GM10266 (cell line): ENCODE measurements around the gene KRT3.

ENCODE experiments used
- DNase-seq: peaks from one replicate; pipeline ENCODE4 v3.0.0; 2012; ENCODE audit errors: extremely low spot score
- TF ChIP-seq, protein P1 (sequence below): IDR thresholded peaks from 2 replicates; pipeline ENCODE4 v1.5.1; 2012; ENCODE audit warnings: mild to moderate bottlenecking, low read depth; ENCODE audit not compliant: control insufficient read depth, insufficient read depth; ENCODE audit errors: missing control alignments

The KRT3 gene

DNA sequence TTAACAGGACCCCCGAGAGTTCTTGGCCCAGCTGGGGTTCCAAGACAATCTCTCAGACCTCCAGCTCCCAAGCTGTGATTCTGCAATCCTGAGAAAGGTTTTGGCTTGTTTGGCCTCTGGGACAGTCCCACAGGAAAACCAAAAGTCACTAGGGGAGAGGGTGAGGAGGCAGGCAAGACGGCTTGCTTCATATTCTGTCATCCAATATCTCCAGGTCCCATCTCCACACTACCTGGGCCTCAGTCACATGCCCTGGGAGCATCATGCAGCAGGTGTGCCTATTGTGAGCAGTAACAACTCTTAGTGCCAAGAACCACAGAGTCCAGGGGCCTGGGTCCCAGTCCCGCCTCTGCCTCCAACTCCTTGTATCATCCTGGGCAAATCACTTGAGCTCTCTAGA, 36.5 kb upstream of the KRT3 start:
- DNase-seq: no peak
- TF ChIP-seq, protein P1, sequence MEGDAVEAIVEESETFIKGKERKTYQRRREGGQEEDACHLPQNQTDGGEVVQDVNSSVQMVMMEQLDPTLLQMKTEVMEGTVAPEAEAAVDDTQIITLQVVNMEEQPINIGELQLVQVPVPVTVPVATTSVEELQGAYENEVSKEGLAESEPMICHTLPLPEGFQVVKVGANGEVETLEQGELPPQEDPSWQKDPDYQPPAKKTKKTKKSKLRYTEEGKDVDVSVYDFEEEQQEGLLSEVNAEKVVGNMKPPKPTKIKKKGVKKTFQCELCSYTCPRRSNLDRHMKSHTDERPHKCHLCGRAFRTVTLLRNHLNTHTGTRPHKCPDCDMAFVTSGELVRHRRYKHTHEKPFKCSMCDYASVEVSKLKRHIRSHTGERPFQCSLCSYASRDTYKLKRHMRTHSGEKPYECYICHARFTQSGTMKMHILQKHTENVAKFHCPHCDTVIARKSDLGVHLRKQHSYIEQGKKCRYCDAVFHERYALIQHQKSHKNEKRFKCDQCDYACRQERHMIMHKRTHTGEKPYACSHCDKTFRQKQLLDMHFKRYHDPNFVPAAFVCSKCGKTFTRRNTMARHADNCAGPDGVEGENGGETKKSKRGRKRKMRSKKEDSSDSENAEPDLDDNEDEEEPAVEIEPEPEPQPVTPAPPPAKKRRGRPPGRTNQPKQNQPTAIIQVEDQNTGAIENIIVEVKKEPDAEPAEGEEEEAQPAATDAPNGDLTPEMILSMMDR: no peak

DNA sequence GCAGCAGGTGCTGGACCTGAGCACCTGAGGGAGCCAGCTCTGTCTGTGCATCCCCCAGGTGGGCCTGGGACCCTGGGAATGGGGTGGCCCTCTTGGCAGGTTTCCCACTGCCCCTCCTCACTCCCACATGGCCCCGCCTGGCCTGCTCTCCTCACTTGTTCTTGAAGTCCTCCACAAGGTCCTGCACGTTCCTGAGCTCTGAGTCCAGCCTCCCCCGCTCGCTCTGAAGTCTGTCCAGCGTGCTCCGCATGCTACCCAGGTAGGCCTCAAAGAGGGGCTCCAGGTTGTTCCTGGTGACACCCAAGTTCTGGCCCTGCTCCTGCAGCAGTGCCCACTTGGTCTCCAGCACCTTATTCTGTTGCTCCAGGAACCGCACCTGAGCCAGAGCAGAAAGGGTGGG, 35.3 kb upstream of the KRT3 start:
- TF ChIP-seq, protein P1: no peak
- DNase-seq: no peak

- no peak for DNase-seq
- TF ChIP-seq, protein P1: no peak
These were observed 34.3 kb upstream of the KRT3 start for GRCh38 chr12:52829986-52830770.

DNA sequence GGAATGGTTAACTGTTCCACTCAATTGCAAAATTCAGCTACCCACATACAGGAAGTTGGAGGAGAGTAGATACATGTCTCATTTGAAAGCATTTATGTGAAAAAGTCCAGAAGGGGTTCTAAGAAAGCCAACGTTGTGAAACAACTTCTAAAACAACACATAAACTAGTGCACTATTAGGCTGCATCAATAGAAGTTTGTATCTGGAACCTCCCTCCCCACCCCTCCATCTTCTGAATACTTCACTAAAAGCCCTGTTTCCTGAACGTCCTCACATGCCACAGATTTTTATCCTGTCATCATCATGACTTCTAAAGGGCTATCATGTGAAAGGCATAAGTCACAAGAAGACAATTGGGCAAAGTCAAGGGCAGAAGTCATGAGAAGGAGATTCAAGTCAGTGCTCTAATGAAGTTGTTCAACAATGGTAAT, 32.7 kb upstream of the KRT3 start:
- TF ChIP-seq, protein P1: no peak
- DNase-seq: no peak

GRCh38 chr12:52828156-52828555, 32.2 kb upstream of the KRT3 start:
- TF ChIP-seq, protein P1: no peak
- DNase-seq: no peak

DNA sequence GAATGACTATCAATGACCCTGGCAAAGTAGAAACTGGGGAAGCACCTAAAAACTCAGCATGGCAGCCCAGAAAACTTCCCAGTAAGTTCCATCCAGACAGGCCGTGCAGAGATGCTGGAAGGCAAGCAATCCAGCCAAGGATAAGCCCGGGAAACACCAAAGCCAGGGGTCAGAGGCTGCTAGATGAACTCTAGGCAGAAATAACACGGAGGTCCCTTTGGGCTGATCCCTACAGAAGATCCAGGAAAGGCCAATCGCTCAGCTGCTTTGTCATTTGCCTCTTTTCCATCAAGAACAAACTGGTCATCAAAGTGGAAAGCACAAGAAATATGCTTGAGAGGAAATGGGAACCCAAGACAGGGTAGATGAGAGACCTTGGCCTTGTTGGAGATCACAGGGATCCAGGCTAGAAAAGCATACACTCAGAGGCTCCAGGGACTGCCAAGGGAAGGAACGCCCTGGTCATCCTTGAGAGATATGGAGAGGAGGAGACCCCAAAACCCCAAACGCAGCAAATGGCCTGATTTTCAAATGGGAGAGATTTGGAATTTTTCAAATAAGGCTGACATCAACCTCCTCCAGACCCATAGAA, 31.7 kb upstream of the KRT3 start:
- TF ChIP-seq, protein P1: no peak
- no peak for DNase-seq
